Heart left ventricle (tissue), 16 donors: ENCODE data around the gene VILL. TPM values are rescaled to one million over a fixed set of nuclear protein-coding genes. Genes with fewer than 3 reads are reported as not detected.

ENCODE experiments used
- ATAC-seq, 4 donors: fragments of 200-7000 bp; cut with Tn5 transposase; one replicate each; pipeline ENCODE4 v1.9.1; 2020 to 2022; ENCODE audit warnings: moderate library complexity in 4 of 4, mild to moderate bottlenecking in 3 of 4, moderate number of reproducible peaks in 1 of 4
- DNase-seq, 5 donors: peaks; one replicate each; pipeline ENCODE4 v3.0.0-alpha.2; 2020
- H3K27ac ChIP-seq, 12 donors: fragments of 200-600 bp; sonication (generic) in 4 of 12; one replicate each; pipeline versions ENCODE4 v1.5.0 to v1.8.0; 2016 to 2022; ENCODE audit warnings: mild to moderate bottlenecking in 2 of 12
- H3K27me3 ChIP-seq, 9 donors: fragments of 200-600 bp; sonication (generic) in 2 of 9; one replicate each; pipeline versions ENCODE4 v1.5.1 to v1.8.0; 2016 to 2022; ENCODE audit warnings: mild to moderate bottlenecking in 3 of 9
- H3K36me3 ChIP-seq, 9 donors: fragments of 200-600 bp; sonication (generic) in 2 of 9; one replicate each; pipeline versions ENCODE4 v1.5.0 to v1.8.0; 2018 to 2022; ENCODE audit warnings: mild to moderate bottlenecking in 2 of 9
- H3K4me1 ChIP-seq, 12 donors: fragments of 200-600 bp; sonication (generic) in 4 of 12; one replicate each; pipeline versions ENCODE4 v1.5.0 to v1.8.0; 2016 to 2022; ENCODE audit warnings: mild to moderate bottlenecking in 3 of 12
- H3K4me3 ChIP-seq, 12 donors: fragments of 200-600 bp; sonication (generic) in 4 of 12; one replicate each; pipeline versions ENCODE4 v1.5.0 to v1.8.0; 2017 to 2022; ENCODE audit warnings: mild to moderate bottlenecking in 9 of 12, moderate library complexity in 4 of 12
- H3K9me3 ChIP-seq, 12 donors: fragments of 200-600 bp; sonication (generic) in 4 of 12; one replicate each; pipeline versions ENCODE4 v1.5.0 to v1.8.0; 2016 to 2022; ENCODE audit warnings: mild to moderate bottlenecking in 1 of 12
- POLR2A ChIP-seq, 2 donors: fragments of 450-650 bp; IDR thresholded peaks; one replicate each; pipeline ENCODE4 v1.6.1; 2017; ENCODE audit warnings: antibody characterized with exemption in 2 of 2, mild to moderate bottlenecking in 2 of 2, moderate library complexity in 2 of 2
- WGBS, 4 donors: extraction: QIAGEN DNeasy Blood & Tissue Kit in 2 of 4; methylation state at CpG; one replicate each; pipeline versions ENCODE4 v1.1.5 to v1.1.7; 2013 to 2018; 5-methylcytosine and 5-hydroxymethylcytosine counted together
- intact Hi-C, 10 donors: fragments of 100-400 bp; cut with DNase I; formaldehyde crosslinking; loops; one replicate each; pipeline versions ENCODE4 v1.11.1 to v1.14.2; 2022
- polyA plus RNA-seq, 2 donors: library from polyadenylated mRNA; stranded (reverse); fragments of 200-250 nt; gene quantifications; one replicate each; pipeline ENCODE4 v1.2.3, GENCODE V29; 2013
- total RNA-seq, 9 donors: library from RNA; depleted of rRNA in 2 of 9; stranded (reverse); fragments of >200 nt in 2 of 9; fragmentation: NEBNext Ultra II Directional in 3 of 9; extraction: Animal tissue kit (Norgen Biotek cat#: 25700) in 3 of 9; gene quantifications; one replicate each; pipeline versions ENCODE4 v1.1.0 to v1.2.4, GENCODE V29; 2016 to 2023
- TF ChIP-seq, protein P1 (sequence below), 12 donors: fragments of 200-600 bp; sonication (generic) in 4 of 12; IDR thresholded peaks; one replicate each; pipeline versions ENCODE4 v1.5.0 to v1.8.0; 2018 to 2022; ENCODE audit warnings: antibody characterized with exemption in 12 of 12, mild to moderate bottlenecking in 5 of 12
- donor health status: ischemic (EF 13 %, LVEDD 7.1; RV severe dilation, severe dysfunction).
- donor health status: healthy with polysubstance abuse.
- donor health status: DM: no; HTN: yes; CAD: no.
- donor health status: DM: no; HTN: no; CAD: no.
- donor health status: ischemic (EF 25% LVEDD 6.9; RV normal size, moderate dysfunction).
- donor health status: ischemic (EF 25% LVEDD 5.7; RV mildly dilated, moderate dysfunction).
- donor health status: healthy.
- donor health status: DM: yes; HTN: yes; CAD: no.
- donor health status: ischemic (EF 35%, LVEDD 5.7; RV mildly dilated, moderate dysfunction).
- donor health status: nonischemic (EF 11% LVEDD 7.7; RV severe dilation, severe dysfunction).
- donor health status: DM: yes; HTN: yes; CAD: no.
- donor health status: PGD.
- donor health status: ischemic (EF 29% LVEDD 5.4; RV normal size, mild dysfunction).
- donor health status: nonischemic (EF 23%, LVEDD 6.1; RV moderate dilation, normal function).

The VILL gene
- total and polyA plus RNA-seq, 11 donors, result 1.1 to 6.3 (median 2.7) TPM

- peaks cover 0 to 57% (median 32%) of the 10 kb centered on the region in 9 donors for H3K36me3 ChIP-seq
- peak overlapping the region in 8 of 12 donors; percentile 5 to 86 (median 68) for H3K27ac ChIP-seq
- H3K4me1 ChIP-seq, result peaks cover 0 to 20% (median 8%) of the 10 kb centered on the region in 12 donors
- H3K4me3 ChIP-seq, result peak overlapping the region in 4 of 12 donors; percentile 42 to 50 (median 48)
- WGBS, 4 donors, result 85 to 95% (median 92%) methylated on average over 5 of the region's 5 CpGs
- peak in 2 of 5 donors; percentile 16 to 19 for DNase-seq
- intact Hi-C loops, result loop anchor here in 2 of 10 donors (10.0 kb wide), 3 partner anchors 109 to 469 kb away; no protein-coding TSS in a partner anchor
- no peaks in the 10 kb centered on the region for H3K9me3 ChIP-seq
- ATAC-seq, result no peak
- no peaks in the 10 kb centered on the region for H3K27me3 ChIP-seq
- TF ChIP-seq POLR2A (IDR thresholded peaks at IDR 0.05), result no peak
- TF ChIP-seq, protein P1, sequence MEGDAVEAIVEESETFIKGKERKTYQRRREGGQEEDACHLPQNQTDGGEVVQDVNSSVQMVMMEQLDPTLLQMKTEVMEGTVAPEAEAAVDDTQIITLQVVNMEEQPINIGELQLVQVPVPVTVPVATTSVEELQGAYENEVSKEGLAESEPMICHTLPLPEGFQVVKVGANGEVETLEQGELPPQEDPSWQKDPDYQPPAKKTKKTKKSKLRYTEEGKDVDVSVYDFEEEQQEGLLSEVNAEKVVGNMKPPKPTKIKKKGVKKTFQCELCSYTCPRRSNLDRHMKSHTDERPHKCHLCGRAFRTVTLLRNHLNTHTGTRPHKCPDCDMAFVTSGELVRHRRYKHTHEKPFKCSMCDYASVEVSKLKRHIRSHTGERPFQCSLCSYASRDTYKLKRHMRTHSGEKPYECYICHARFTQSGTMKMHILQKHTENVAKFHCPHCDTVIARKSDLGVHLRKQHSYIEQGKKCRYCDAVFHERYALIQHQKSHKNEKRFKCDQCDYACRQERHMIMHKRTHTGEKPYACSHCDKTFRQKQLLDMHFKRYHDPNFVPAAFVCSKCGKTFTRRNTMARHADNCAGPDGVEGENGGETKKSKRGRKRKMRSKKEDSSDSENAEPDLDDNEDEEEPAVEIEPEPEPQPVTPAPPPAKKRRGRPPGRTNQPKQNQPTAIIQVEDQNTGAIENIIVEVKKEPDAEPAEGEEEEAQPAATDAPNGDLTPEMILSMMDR (IDR thresholded peaks at IDR 0.05), result no peak
Observed at GRCh38 chr3:38006031-38006430, 15.4 kb downstream of the VILL start.

DNA sequence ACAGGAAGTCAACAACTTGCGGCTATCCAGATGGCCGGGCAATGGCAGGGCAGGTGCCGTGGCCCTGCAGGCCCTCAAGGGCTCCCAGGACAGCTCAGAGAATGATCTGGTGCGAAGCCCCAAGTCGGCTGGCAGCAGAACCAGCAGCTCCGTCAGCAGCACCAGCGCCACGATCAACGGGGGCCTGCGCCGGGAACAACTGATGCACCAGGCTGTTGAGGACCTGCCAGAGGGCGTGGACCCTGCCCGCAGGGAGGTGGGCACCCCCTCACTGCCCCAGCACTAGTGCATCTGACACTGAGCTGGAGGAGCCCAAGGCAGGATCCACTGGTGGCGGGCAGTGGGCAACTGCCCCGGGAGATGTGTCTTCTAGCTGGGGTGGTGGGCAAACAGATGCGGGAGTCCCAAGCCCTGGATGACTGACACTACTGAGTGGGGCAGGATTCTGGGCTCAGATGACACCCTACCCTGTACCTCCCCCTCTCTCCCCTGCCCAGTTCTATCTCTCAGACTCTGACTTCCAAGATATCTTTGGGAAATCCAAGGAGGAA, 15.9 kb downstream of the VILL start:
- Histone ChIP-seq H3K27ac (peak overlapping the region in 3 of 12 donors; percentile 5 to 83 (median 68)), H3K27me3 (no peaks in the 10 kb centered on the region), H3K4me1 (peaks cover 0 to 20% (median 8%) of the 10 kb centered on the region in 12 donors), H3K4me3 (no peak overlapping the region), H3K9me3 (no peaks in the 10 kb centered on the region), H3K36me3 (peaks cover 0 to 58% (median 36%) of the 10 kb centered on the region in 9 donors)
- WGBS, 4 donors, result 93 to 94% (median 94%) methylated on average over 15 to 16 of the region's 16 CpGs
- peak in 2 of 5 donors; percentile 26 to 28 for DNase-seq
- TF ChIP-seq, protein P1 (IDR thresholded peaks at IDR 0.05), result no peak
- TF ChIP-seq POLR2A (IDR thresholded peaks at IDR 0.05), result no peak
- no peak for ATAC-seq
- intact Hi-C loops, result loop anchor here in 2 of 10 donors (10.0 kb wide), 3 partner anchors 108 to 468 kb away; no protein-coding TSS in a partner anchor

GRCh38 chr3:38007754-38008090, 17.1 kb downstream of the VILL start:
- intact Hi-C loops, result loop anchor here in 2 of 10 donors (10.0 kb wide), 3 partner anchors 107 to 467 kb away; no protein-coding TSS in a partner anchor
- H3K36me3 ChIP-seq, result peaks cover 0 to 59% (median 37%) of the 10 kb centered on the region in 9 donors

GRCh38 chr3:38008191-38008701, 17.7 kb downstream of the VILL start:
- 86 to 92% (median 91%) methylated on average over 6 to 19 of the region's 19 CpGs for WGBS, 4 donors
- ATAC-seq (no peak), DNase-seq (peak in 3 of 5 donors; percentile 18 to 55 (median 21))
- no peak for TF ChIP-seq POLR2A (IDR thresholded peaks at IDR 0.05)
- TF ChIP-seq, protein P1 (IDR thresholded peaks at IDR 0.05), result no peak
- intact Hi-C loops, result loop anchor here in 2 of 10 donors (10.0 kb wide), 3 partner anchors 107 to 467 kb away; no protein-coding TSS in a partner anchor
- H3K4me1 ChIP-seq, result peaks cover 0 to 15% (median 7%) of the 10 kb centered on the region in 12 donors
- no peaks in the 10 kb centered on the region for H3K27me3 ChIP-seq
- peaks cover 0 to 60% (median 38%) of the 10 kb centered on the region in 9 donors for H3K36me3 ChIP-seq
- no peak overlapping the region for H3K4me3 ChIP-seq
- H3K9me3 ChIP-seq, result no peaks in the 10 kb centered on the region
- H3K27ac ChIP-seq, result no peak overlapping the region

More at GRCh38 chr3:38007754-38008090, 17.1 kb downstream of the VILL start:
- WGBS, 4 donors, result 92 to 100% (median 95%) methylated on average over 6 to 7 of the region's 7 CpGs
- ATAC-seq (no peak), DNase-seq (peak in 2 of 5 donors; percentile 22 to 37)
- TF ChIP-seq POLR2A (IDR thresholded peaks at IDR 0.05), result no peak
- TF ChIP-seq, protein P1 (IDR thresholded peaks at IDR 0.05), result no peak
- H3K4me3 ChIP-seq, result no peak overlapping the region
- H3K27ac ChIP-seq, result no peak overlapping the region
- H3K27me3 ChIP-seq, result no peaks in the 10 kb centered on the region
- H3K9me3 ChIP-seq, result no peaks in the 10 kb centered on the region
- peaks cover 0 to 20% (median 8%) of the 10 kb centered on the region in 12 donors for H3K4me1 ChIP-seq
